Heart left ventricle (tissue), 13 donors: ENCODE measurements around the gene EBF4.

Source experiments
- CTCF ChIP-seq, 12 donors: fragments of 200-600 bp; sonication (generic) in 4 of 12; IDR thresholded peaks; one replicate each; pipeline versions ENCODE4 v1.5.0 to v1.8.0; 2018 to 2022; ENCODE audit warnings: antibody characterized with exemption in 12 of 12, mild to moderate bottlenecking in 5 of 12
- POLR2A ChIP-seq, 2 donors: fragments of 450-650 bp; IDR thresholded peaks; one replicate each; pipeline ENCODE4 v1.6.1; 2017; ENCODE audit warnings: antibody characterized with exemption in 2 of 2, mild to moderate bottlenecking in 2 of 2, moderate library complexity in 2 of 2
- donor health status: ischemic (EF 13 %, LVEDD 7.1; RV severe dilation, severe dysfunction).
- donor health status: DM: no; HTN: yes; CAD: no.
- donor health status: DM: no; HTN: no; CAD: no.
- donor health status: ischemic (EF 25% LVEDD 6.9; RV normal size, moderate dysfunction).
- donor health status: ischemic (EF 25% LVEDD 5.7; RV mildly dilated, moderate dysfunction).
- donor health status: ischemic (EF 35%, LVEDD 5.7; RV mildly dilated, moderate dysfunction).
- donor health status: nonischemic (EF 11% LVEDD 7.7; RV severe dilation, severe dysfunction).
- donor health status: DM: yes; HTN: yes; CAD: no.
- donor health status: PGD.
- donor health status: ischemic (EF 29% LVEDD 5.4; RV normal size, mild dysfunction).
- donor health status: nonischemic (EF 23%, LVEDD 6.1; RV moderate dilation, normal function).

- TF ChIP-seq CTCF (IDR thresholded peaks at IDR 0.05) (no peak), POLR2A (IDR thresholded peaks at IDR 0.05) (no peak)
Measured at GRCh38 chr20:2697768-2698167, 5.2 kb downstream of the EBF4 start.
